ENCODE results near the gene PUM1. TPM values are rescaled to one million over a fixed set of nuclear protein-coding genes. Genes with fewer than 3 reads are reported as not detected.
"Not testable (repeated sequence)": the region's sequence is repeated elsewhere in the genome, so short reads cannot be mapped to it uniquely, and the experiment has no call there.

PUM1 gene
- total RNA-seq, 1 donor from 2014 or later = 185 TPM

- Mint-ChIP-seq H3K4me1 (ENCODE audit: unreplicated experiment) (no peaks in the 10 kb centered on the region), H3K27ac (no peak overlapping the region), H3K36me3 (no peaks in the 10 kb centered on the region), H3K9me3 (no peaks in the 10 kb centered on the region), H3K4me3 (no peak overlapping the region), H3K27me3 (no peaks in the 10 kb centered on the region)
- DNase-seq (ENCODE audit: extremely low spot score, unreplicated experiment) = no peak
- TF ChIP-seq CTCF (conservative IDR thresholded peaks at IDR 0.05) = no peak
Measured at GRCh38 chr1:31095298-31095981, 29.9 kb upstream of the PUM1 start.

- DNase-seq (ENCODE audit: extremely low spot score, unreplicated experiment); H3K27ac Mint-ChIP-seq; H3K9me3 Mint-ChIP-seq; H3K4me3 Mint-ChIP-seq; H3K27me3 Mint-ChIP-seq; H3K36me3 Mint-ChIP-seq; H3K4me1 Mint-ChIP-seq (ENCODE audit: unreplicated experiment): not testable (repeated sequence)
Measured at GRCh38 chr1:31088081-31088480, 22.6 kb upstream of the PUM1 start.

GRCh38 chr1:31084782-31085569 is 19.5 kb upstream of the PUM1 start:
- H3K27ac Mint-ChIP-seq = no peak overlapping the region
- no peaks in the 10 kb centered on the region for H3K36me3 Mint-ChIP-seq
- no peak for TF ChIP-seq CTCF (conservative IDR thresholded peaks at IDR 0.05)
- no peak for DNase-seq (ENCODE audit: extremely low spot score, unreplicated experiment)
- H3K9me3 Mint-ChIP-seq = no peaks in the 10 kb centered on the region
- no peak overlapping the region for H3K4me3 Mint-ChIP-seq
- H3K4me1 Mint-ChIP-seq (ENCODE audit: unreplicated experiment) = no peaks in the 10 kb centered on the region
- no peaks in the 10 kb centered on the region for H3K27me3 Mint-ChIP-seq

GRCh38 chr1:31082385-31082784 is 16.9 kb upstream of the PUM1 start:
- Mint-ChIP-seq H3K27me3 (no peaks in the 10 kb centered on the region), H3K9me3 (no peaks in the 10 kb centered on the region), H3K36me3 (no peaks in the 10 kb centered on the region), H3K4me1 (ENCODE audit: unreplicated experiment) (no peaks in the 10 kb centered on the region), H3K27ac (no peak overlapping the region), H3K4me3 (no peak overlapping the region)
- DNase-seq (ENCODE audit: extremely low spot score, unreplicated experiment) = no peak
- no peak for TF ChIP-seq CTCF (conservative IDR thresholded peaks at IDR 0.05)

GRCh38 chr1:31073044-31073443 is 7.5 kb upstream of the PUM1 start:
- H3K9me3 Mint-ChIP-seq = no peaks in the 10 kb centered on the region
- H3K27me3 Mint-ChIP-seq = no peaks in the 10 kb centered on the region
- H3K36me3 Mint-ChIP-seq = no peaks in the 10 kb centered on the region
- no peak for TF ChIP-seq CTCF (conservative IDR thresholded peaks at IDR 0.05)
- no peak for DNase-seq (ENCODE audit: extremely low spot score, unreplicated experiment)
- no peaks in the 10 kb centered on the region for H3K4me1 Mint-ChIP-seq (ENCODE audit: unreplicated experiment)
- H3K4me3 Mint-ChIP-seq = no peak overlapping the region
- H3K27ac Mint-ChIP-seq = no peak overlapping the region

GRCh38 chr1:31072304-31072746 is 6.8 kb upstream of the PUM1 start:
- H3K27ac Mint-ChIP-seq = no peak overlapping the region
- no peak for DNase-seq (ENCODE audit: extremely low spot score, unreplicated experiment)
- no peaks in the 10 kb centered on the region for H3K27me3 Mint-ChIP-seq
- H3K9me3 Mint-ChIP-seq = no peaks in the 10 kb centered on the region
- no peaks in the 10 kb centered on the region for H3K4me1 Mint-ChIP-seq (ENCODE audit: unreplicated experiment)
- no peak for TF ChIP-seq CTCF (conservative IDR thresholded peaks at IDR 0.05)
- H3K4me3 Mint-ChIP-seq = no peak overlapping the region
- no peaks in the 10 kb centered on the region for H3K36me3 Mint-ChIP-seq
